IMR-90 (cell line): Measurements from ENCODE around the gene PDE5A. TPM values are rescaled to one million over a fixed set of nuclear protein-coding genes. Genes with fewer than 3 reads are reported as not detected.

Experiments used
- ATAC-seq: fragments of 200-7000 bp; cut with Tn5 transposase; 2 replicates; pipeline ENCODE4 v1.9.1; 2020; ENCODE audit warnings: low read depth, mild to moderate bottlenecking, moderate library complexity
- BruUV-seq: library from RNA; stranded (reverse); fragments of 400-500 nt; replicated peaks from 2 replicates; lab custom pipeline; 2021; lab: Mats Ljungman, UMichigan
- CTCF ChIA-PET: fragments of 300-600 bp; formaldehyde crosslinking; extraction: SDS; loops from one replicate; lab custom pipeline; 2021; ENCODE audit warnings: antibody characterized with exemption; lab: Yijun Ruan, JAX
- POLR2A ChIA-PET: fragments of 300-600 bp; sonication (Branson Sonifier 250); formaldehyde crosslinking; loops from one replicate; lab custom pipeline; 2022; ENCODE audit warnings: antibody characterized with exemption; ENCODE audit not compliant: unreplicated experiment; lab: Charles Lee
- DNase-seq: peaks from one replicate; pipeline ENCODE4 v3.0.0; 2013
- H2AFZ ChIP-seq: replicated peaks from 2 replicates; pipeline ENCODE3; 2013; ENCODE audit warnings: low read length, mild to moderate bottlenecking; ENCODE audit not compliant: poor library complexity
- H2AK5ac ChIP-seq: 2 replicates; pipeline ENCODE4 v1.6.1; 2013; ENCODE audit warnings: low read depth, low read length, inconsistent platforms
- H2AK9ac ChIP-seq: replicated peaks from 2 replicates; pipeline ENCODE3; 2013; ENCODE audit warnings: mild to moderate bottlenecking, low read depth, low read length, moderate library complexity; ENCODE audit not compliant: poor library complexity
- H2BK120ac ChIP-seq: 2 replicates; pipeline ENCODE4 v1.6.1; 2013; ENCODE audit warnings: low read depth, low read length, inconsistent platforms
- H2BK15ac ChIP-seq: 3 replicates; pipeline ENCODE4 v1.6.1; 2013; ENCODE audit warnings: low read depth, low read length, inconsistent platforms
- H2BK20ac ChIP-seq: 2 replicates; pipeline ENCODE4 v1.6.1; 2013; ENCODE audit warnings: low read depth, mild to moderate bottlenecking, inconsistent platforms, low read length, moderate library complexity
- H2BK5ac ChIP-seq: 2 replicates; pipeline ENCODE4 v1.6.1; 2013; ENCODE audit warnings: mild to moderate bottlenecking, low read depth, low read length, inconsistent platforms; ENCODE audit not compliant: poor library complexity, severe bottlenecking
- H3K14ac ChIP-seq: replicated peaks from 2 replicates; pipeline ENCODE4 v1.6.1; 2013; ENCODE audit warnings: low read depth, low read length, inconsistent platforms
- H3K18ac ChIP-seq: 2 replicates; pipeline ENCODE4 v1.6.1; 2013; ENCODE audit warnings: low read depth, low read length, control low read depth
- H3K23ac ChIP-seq: 2 replicates; pipeline ENCODE4 v1.6.1; 2013; ENCODE audit warnings: low read depth, low read length, inconsistent platforms
- H3K27ac ChIP-seq: 2 replicates; pipeline ENCODE4 v1.5.1; 2013; ENCODE audit warnings: mild to moderate bottlenecking, control low read depth, low read length; ENCODE audit not compliant: insufficient read depth
- H3K27me3 ChIP-seq: 2 replicates; pipeline ENCODE4 v1.6.1; 2013; ENCODE audit warnings: low read length; ENCODE audit not compliant: control insufficient read depth, insufficient read depth
- H3K36me3 ChIP-seq: 2 replicates; pipeline ENCODE4 v1.6.1; 2013; ENCODE audit warnings: low read length, mixed read lengths; ENCODE audit not compliant: control insufficient read depth, insufficient read depth
- H3K4ac ChIP-seq: 2 replicates; pipeline ENCODE4 v1.6.1; 2013; ENCODE audit warnings: low read depth, low read length, inconsistent platforms
- H3K4me1 ChIP-seq: 2 replicates; pipeline ENCODE4 v1.6.1; 2013; ENCODE audit warnings: low read length, mixed read lengths; ENCODE audit not compliant: control insufficient read depth, insufficient read depth
- H3K4me2 ChIP-seq: 2 replicates; pipeline ENCODE4 v1.6.1; 2013; ENCODE audit warnings: low read depth, mild to moderate bottlenecking, control low read depth, low read length, moderate library complexity
- H3K4me3 ChIP-seq: 2 replicates; pipeline ENCODE4 v1.5.1; 2013; ENCODE audit warnings: low read depth, mild to moderate bottlenecking, control low read depth, low read length, moderate library complexity; ENCODE audit not compliant: insufficient read depth
- H3K56ac ChIP-seq: 2 replicates; pipeline ENCODE4 v1.6.1; 2013; ENCODE audit warnings: low read length, inconsistent platforms; ENCODE audit not compliant: insufficient read depth; ENCODE audit errors: extremely low read depth
- H3K79me1 ChIP-seq, 2 experiments: 2 replicates each; pipeline ENCODE4 v1.6.1; 2013; ENCODE audit warnings: low read length in 2 of 2, inconsistent platforms in 1 of 2, low read depth in 1 of 2
- H3K9ac ChIP-seq: 2 replicates; pipeline ENCODE4 v1.6.1; 2013; ENCODE audit warnings: low read depth, low read length, control low read depth
- H3K9me1 ChIP-seq: 2 replicates; pipeline ENCODE4 v1.6.1; 2013; ENCODE audit warnings: low read length, inconsistent platforms; ENCODE audit not compliant: insufficient read depth
- H3K9me3 ChIP-seq: 2 replicates; pipeline ENCODE4 v1.6.1; 2013; ENCODE audit warnings: low read length; ENCODE audit not compliant: control insufficient read depth, insufficient read depth
- H4K20me1 ChIP-seq: 2 replicates; pipeline ENCODE4 v1.6.1; 2013; ENCODE audit warnings: low read length, inconsistent platforms; ENCODE audit not compliant: insufficient read depth
- H4K5ac ChIP-seq: 2 replicates; pipeline ENCODE4 v1.6.1; 2013; ENCODE audit warnings: mild to moderate bottlenecking, low read depth, low read length, control low read depth
- H4K8ac ChIP-seq, 2 experiments: 2 replicates each; pipeline ENCODE4 v1.6.1; 2013; ENCODE audit warnings: low read depth in 2 of 2, low read length in 2 of 2, control low read depth in 1 of 2, inconsistent platforms in 1 of 2
- H4K91ac ChIP-seq: 2 replicates; pipeline ENCODE4 v1.6.1; 2013; ENCODE audit warnings: low read depth, low read length, inconsistent platforms; ENCODE audit not compliant: insufficient read depth
- BHLHE40 ChIP-seq: fragments of 150-350 bp; IDR thresholded peaks from 2 replicates; pipeline ENCODE4 v1.6.1; 2016; ENCODE audit warnings: mild to moderate bottlenecking, low read depth, low read length
- CEBPB ChIP-seq: IDR thresholded peaks from 2 replicates; pipeline ENCODE4 v1.6.1; 2012; ENCODE audit warnings: low read depth, low read length, improper control_type of control experiment
- CHD1 ChIP-seq: IDR thresholded peaks from 2 replicates; pipeline ENCODE4 v1.6.1; 2012; ENCODE audit warnings: low read depth, low read length, improper control_type of control experiment
- FOS ChIP-seq: fragments of 150-350 bp; IDR thresholded peaks from 2 replicates; pipeline ENCODE4 v1.6.1; 2016; ENCODE audit warnings: low read depth, low read length
- MAFK ChIP-seq: IDR thresholded peaks from 2 replicates; pipeline ENCODE4 v1.6.1; 2012; ENCODE audit warnings: low read depth, low read length, improper control_type of control experiment
- MAZ ChIP-seq: IDR thresholded peaks from 2 replicates; pipeline ENCODE4 v1.6.1; 2012; ENCODE audit warnings: low read depth, mild to moderate bottlenecking, low read length, improper control_type of control experiment, moderate library complexity, borderline replicate concordance
- MXI1 ChIP-seq: IDR thresholded peaks from 2 replicates; pipeline ENCODE4 v1.6.1; 2012; ENCODE audit warnings: low read depth, mild to moderate bottlenecking, low read length, moderate library complexity, borderline replicate concordance
- NFE2L2 ChIP-seq: fragments of 150-350 bp; IDR thresholded peaks from 2 replicates; pipeline ENCODE4 v1.6.1; 2016; ENCODE audit warnings: low read depth, mild to moderate bottlenecking, low read length
- POLR2A ChIP-seq: IDR thresholded peaks from 2 replicates; pipeline ENCODE4 v1.6.1; 2012; ENCODE audit warnings: mild to moderate bottlenecking, low read depth, low read length
- RAD21 ChIP-seq: IDR thresholded peaks from 2 replicates; pipeline ENCODE4 v1.6.1; 2012; ENCODE audit warnings: low read length, improper control_type of control experiment
- RCOR1 ChIP-seq: IDR thresholded peaks from 2 replicates; pipeline ENCODE4 v1.6.1; 2012; ENCODE audit warnings: mild to moderate bottlenecking, low read length, improper control_type of control experiment; ENCODE audit not compliant: insufficient replicate concordance
- RFX5 ChIP-seq: IDR thresholded peaks from 2 replicates; pipeline ENCODE4 v1.8.0; 2012; ENCODE audit warnings: low read depth, mild to moderate bottlenecking, low read length, moderate library complexity
- SMC3 ChIP-seq: fragments of 150-350 bp; IDR thresholded peaks from 2 replicates; pipeline ENCODE4 v1.6.1; 2016; ENCODE audit warnings: low read depth, mild to moderate bottlenecking, antibody characterized with exemption, low read length, moderate library complexity
- WGBS, 2 experiments: methylation state at CpG; one replicate each; pipeline versions ENCODE4 v1.1.5 to v1.1.7; 2013; ENCODE audit warnings: missing lambda C conversion rate in 2 of 2; ENCODE audit not compliant: insufficient read length in 1 of 2; ENCODE audit errors: extremely low coverage in 2 of 2; 5-methylcytosine and 5-hydroxymethylcytosine counted together
- dilution Hi-C: fragments of 300-500 bp; cut with HindIII; formaldehyde crosslinking; loops from one replicate; pipeline ENCODE4 v1.14.3; 2018; ENCODE audit warnings: low sequenced_read_pairs; ENCODE audit not compliant: unreplicated experiment
- in situ Hi-C: fragments of 300-500 bp; cut with MboI; formaldehyde crosslinking; loops from 3 replicates; pipeline ENCODE4 v1.14.3; 2019; ENCODE audit warnings: low sequenced_read_pairs, inconsistent platforms, mixed read lengths
- intact Hi-C: fragments of 100-400 bp; cut with micrococcal nuclease; formaldehyde crosslinking; loops from 2 replicates; pipeline ENCODE4 v1.10.0; 2022
- polyA plus RNA-seq, 3 experiments: library from polyadenylated mRNA; depleted of rRNA; stranded (reverse); fragments of >200 nt; gene quantifications; 2 replicates each; pipeline ENCODE4 v1.2.3, GENCODE V29; 2012; ENCODE audit warnings: low replicate concordance in 1 of 3
- total RNA-seq: library from RNA; depleted of rRNA; stranded (reverse); fragments of >200 nt; gene quantifications from 2 replicates; pipeline ENCODE4 v1.2.3, GENCODE V29; 2012
- TF ChIP-seq, protein P1 (sequence below): fragments of 150-350 bp; IDR thresholded peaks from 2 replicates; pipeline ENCODE4 v1.6.1; 2017; ENCODE audit warnings: mild to moderate bottlenecking, antibody characterized with exemption, low read length, low read depth
- TF ChIP-seq, protein P2 (sequence below): conservative IDR thresholded peaks from 2 replicates; pipeline ENCODE4 v1.5.1; 2012; ENCODE audit warnings: mild to moderate bottlenecking, low read depth, low read length, improper control_type of control experiment
- TF ChIP-seq, protein P3 (sequence below): fragments of 150-350 bp; IDR thresholded peaks from 2 replicates; pipeline ENCODE4 v1.6.1; 2016; ENCODE audit warnings: low read depth, mild to moderate bottlenecking, low read length, moderate library complexity, borderline replicate concordance

The PDE5A gene
- total and polyA plus RNA-seq, 2 of the 4 experiments (the other 2 are of a cell fraction): 101 to 770 TPM

DNA sequence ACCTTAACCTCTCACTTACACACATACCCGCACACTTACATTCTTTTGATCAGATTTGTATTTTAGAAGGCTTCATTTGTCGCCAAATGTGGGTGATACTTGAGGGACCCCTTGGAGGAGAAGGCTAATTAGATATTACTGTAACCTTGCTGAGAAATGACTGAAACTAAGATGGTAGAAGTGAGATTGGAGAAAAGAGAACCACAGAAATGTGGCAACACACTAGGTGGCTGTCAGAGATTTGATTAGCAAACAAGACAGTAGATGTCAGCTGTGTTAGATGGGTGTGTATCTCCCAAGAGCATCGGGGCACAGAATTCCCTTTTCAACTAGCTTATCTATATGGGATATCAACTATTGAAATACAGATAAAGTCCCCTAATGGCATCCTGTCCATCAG is 157.3 kb downstream of the PDE5A start:
- BruUV-seq: no TSS peak
- H3K27me3 ChIP-seq: no peaks in the 10 kb centered on the region
- H2BK5ac ChIP-seq: no peak overlapping the region
- no peak overlapping the region for H3K4ac ChIP-seq
- dilution Hi-C loops (no loop called here), intact Hi-C loops (no loop called here), in situ Hi-C loops (no loop called here)
- H2AK5ac ChIP-seq: no peak overlapping the region
- DNase-seq: no peak
- no peak overlapping the region for H2BK15ac ChIP-seq
- H2BK120ac ChIP-seq: no peak overlapping the region
- no peak overlapping the region for H3K18ac ChIP-seq
- ChIA-PET CTCF (no interaction called here), POLR2A (no interaction called here)
- no peak overlapping the region for H3K4me3 ChIP-seq
- peaks cover 3% of the 10 kb centered on the region; the same call in 1 of the 2 replicates for H3K9me1 ChIP-seq
- H2BK20ac ChIP-seq: no peak overlapping the region
- no peak overlapping the region for H3K14ac ChIP-seq
- H3K79me1 ChIP-seq: peaks cover 0 to 9% of the 10 kb centered on the region in 2 experiments; a peak in 2 of 4 replicates
- no peak for ATAC-seq
- no CpG with 5 or more reads among the region's 3 CpGs for WGBS, 2 experiments
- no peak overlapping the region for H2AK9ac ChIP-seq
- H4K8ac ChIP-seq: no peak overlapping the region
- no peaks in the 10 kb centered on the region for H4K20me1 ChIP-seq
- H3K36me3 ChIP-seq: 0 out of 2 replicates have a peak, but pooled peaks cover 3% of the 10 kb centered on the region
- H3K4me1 ChIP-seq: no peaks in the 10 kb centered on the region; the same call in 1 of the 2 replicates
- H4K5ac ChIP-seq: no peak overlapping the region
- H3K27ac ChIP-seq: no peak overlapping the region
- no peak overlapping the region for H3K9ac ChIP-seq
- H3K4me2 ChIP-seq: no peak overlapping the region
- H4K91ac ChIP-seq: no peak overlapping the region
- no peak overlapping the region for H3K23ac ChIP-seq
- no peaks in the 10 kb centered on the region for H3K9me3 ChIP-seq
- H2AFZ ChIP-seq: no peak overlapping the region
- H3K56ac ChIP-seq: no peak overlapping the region
- TF ChIP-seq, protein P1, sequence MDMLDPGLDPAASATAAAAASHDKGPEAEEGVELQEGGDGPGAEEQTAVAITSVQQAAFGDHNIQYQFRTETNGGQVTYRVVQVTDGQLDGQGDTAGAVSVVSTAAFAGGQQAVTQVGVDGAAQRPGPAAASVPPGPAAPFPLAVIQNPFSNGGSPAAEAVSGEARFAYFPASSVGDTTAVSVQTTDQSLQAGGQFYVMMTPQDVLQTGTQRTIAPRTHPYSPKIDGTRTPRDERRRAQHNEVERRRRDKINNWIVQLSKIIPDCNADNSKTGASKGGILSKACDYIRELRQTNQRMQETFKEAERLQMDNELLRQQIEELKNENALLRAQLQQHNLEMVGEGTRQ: no peak
- TF ChIP-seq, protein P2, sequence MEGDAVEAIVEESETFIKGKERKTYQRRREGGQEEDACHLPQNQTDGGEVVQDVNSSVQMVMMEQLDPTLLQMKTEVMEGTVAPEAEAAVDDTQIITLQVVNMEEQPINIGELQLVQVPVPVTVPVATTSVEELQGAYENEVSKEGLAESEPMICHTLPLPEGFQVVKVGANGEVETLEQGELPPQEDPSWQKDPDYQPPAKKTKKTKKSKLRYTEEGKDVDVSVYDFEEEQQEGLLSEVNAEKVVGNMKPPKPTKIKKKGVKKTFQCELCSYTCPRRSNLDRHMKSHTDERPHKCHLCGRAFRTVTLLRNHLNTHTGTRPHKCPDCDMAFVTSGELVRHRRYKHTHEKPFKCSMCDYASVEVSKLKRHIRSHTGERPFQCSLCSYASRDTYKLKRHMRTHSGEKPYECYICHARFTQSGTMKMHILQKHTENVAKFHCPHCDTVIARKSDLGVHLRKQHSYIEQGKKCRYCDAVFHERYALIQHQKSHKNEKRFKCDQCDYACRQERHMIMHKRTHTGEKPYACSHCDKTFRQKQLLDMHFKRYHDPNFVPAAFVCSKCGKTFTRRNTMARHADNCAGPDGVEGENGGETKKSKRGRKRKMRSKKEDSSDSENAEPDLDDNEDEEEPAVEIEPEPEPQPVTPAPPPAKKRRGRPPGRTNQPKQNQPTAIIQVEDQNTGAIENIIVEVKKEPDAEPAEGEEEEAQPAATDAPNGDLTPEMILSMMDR: no peak
- TF ChIP-seq BHLHE40 (no peak), FOS (no peak), CEBPB (no peak), MAFK (no peak), POLR2A (no peak), RCOR1 (no peak), RAD21 (no peak), SMC3 (no peak), NFE2L2 (no peak), MXI1 (no peak), CHD1 (no peak), MAZ (no peak), RFX5 (no peak)
- TF ChIP-seq, protein P3, sequence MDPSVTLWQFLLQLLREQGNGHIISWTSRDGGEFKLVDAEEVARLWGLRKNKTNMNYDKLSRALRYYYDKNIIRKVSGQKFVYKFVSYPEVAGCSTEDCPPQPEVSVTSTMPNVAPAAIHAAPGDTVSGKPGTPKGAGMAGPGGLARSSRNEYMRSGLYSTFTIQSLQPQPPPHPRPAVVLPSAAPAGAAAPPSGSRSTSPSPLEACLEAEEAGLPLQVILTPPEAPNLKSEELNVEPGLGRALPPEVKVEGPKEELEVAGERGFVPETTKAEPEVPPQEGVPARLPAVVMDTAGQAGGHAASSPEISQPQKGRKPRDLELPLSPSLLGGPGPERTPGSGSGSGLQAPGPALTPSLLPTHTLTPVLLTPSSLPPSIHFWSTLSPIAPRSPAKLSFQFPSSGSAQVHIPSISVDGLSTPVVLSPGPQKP: no peak
